A549 (cell line): ENCODE measurements around the gene HDAC6.

Source experiments
- CTCF ChIP-seq: fragments of >200 bp; sonication (Bioruptor Twin); formaldehyde crosslinking; IDR thresholded peaks from 3 replicates; pipeline ENCODE4 v1.5.1; 2016
- MAZ ChIP-seq: fragments of 150-350 bp; IDR thresholded peaks from 2 replicates; pipeline ENCODE4 v1.6.1; 2014; ENCODE audit warnings: antibody characterized with exemption, low read depth, low read length, borderline replicate concordance

- TF ChIP-seq CTCF = no peak
- TF ChIP-seq MAZ = no peak
Measured at GRCh38 chrX:48785186-48785539, 16.7 kb upstream of the HDAC6 start.
